ENCODE results near the gene SMPDL3B.

DNA sequence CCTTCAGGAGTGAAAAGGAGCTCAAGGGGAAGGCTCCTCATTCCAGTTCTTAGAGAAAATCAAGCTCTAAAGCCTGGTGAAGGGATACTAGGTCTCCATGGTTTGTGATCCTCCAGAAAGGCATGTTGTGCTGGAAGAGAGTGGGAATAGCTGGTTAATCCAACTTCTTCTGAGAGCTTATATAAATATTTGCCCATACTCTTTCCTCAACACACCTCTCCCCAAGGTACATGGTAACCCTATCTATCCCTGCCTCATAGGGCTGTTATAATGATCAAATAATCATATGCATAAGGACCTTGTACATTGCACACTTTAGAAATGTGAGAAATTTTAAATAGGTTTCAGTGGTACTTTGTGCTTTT lies 39.6 kb downstream of the SMPDL3B start:
- no peak for TF ChIP-seq CTCF (IDR thresholded peaks at IDR 0.05)
- no peak for TF ChIP-seq POLR2A (IDR thresholded peaks at IDR 0.05)

Measured in esophagus squamous epithelium (tissue), 4 donors.